Sigmoid colon (tissue), 7 donors: ENCODE data around the gene SEC14L1. TPM values are rescaled to one million over a fixed set of nuclear protein-coding genes. Genes with fewer than 3 reads are reported as not detected.

Experiments used
- DNase-seq: peaks from one replicate; pipeline ENCODE4 v3.0.0-alpha.2; 2019
- H3K27ac ChIP-seq, 4 donors: fragments of 200-600 bp; sonication (generic); one replicate each; pipeline ENCODE4 v1.5.1; 2016 to 2019; ENCODE audit warnings: mild to moderate bottlenecking in 1 of 4
- H3K27me3 ChIP-seq, 3 donors: fragments of 200-600 bp; sonication (generic); one replicate each; pipeline ENCODE4 v1.5.1; 2019; ENCODE audit warnings: mild to moderate bottlenecking in 1 of 3
- H3K36me3 ChIP-seq, 4 donors: fragments of 200-600 bp; sonication (generic); one replicate each; pipeline ENCODE4 v1.5.1; 2016 to 2019
- H3K4me1 ChIP-seq, 4 donors: fragments of 200-600 bp; sonication (generic); one replicate each; pipeline ENCODE4 v1.5.1; 2017 to 2019
- H3K4me3 ChIP-seq, 4 donors: fragments of 200-600 bp; sonication (generic); one replicate each; pipeline ENCODE4 v1.5.1; 2017 to 2019; ENCODE audit warnings: mild to moderate bottlenecking in 2 of 4, moderate library complexity in 1 of 4
- H3K9me3 ChIP-seq, 4 donors: fragments of 200-600 bp in 3 of 4; sonication (generic) in 3 of 4; one replicate each; pipeline versions ENCODE4 v1.5.1 to v1.6.1; 2013 to 2019
- EP300 ChIP-seq, 4 donors: sonication (generic); formaldehyde crosslinking; IDR thresholded peaks; one replicate each; pipeline ENCODE4 v1.6.1; 2017; ENCODE audit warnings: antibody characterized with exemption in 4 of 4
- POLR2A ChIP-seq, 2 donors: fragments of 450-650 bp; IDR thresholded peaks; one replicate each; pipeline ENCODE4 v1.6.1; 2016; ENCODE audit warnings: antibody characterized with exemption in 2 of 2, mild to moderate bottlenecking in 2 of 2, moderate library complexity in 2 of 2
- POLR2AphosphoS5 ChIP-seq, 4 donors: sonication (generic); formaldehyde crosslinking; IDR thresholded peaks; one replicate each; pipeline ENCODE4 v1.6.1; 2017; ENCODE audit warnings: antibody characterized with exemption in 4 of 4
- WGBS, 2 donors: extraction: QIAGEN DNeasy Blood & Tissue Kit; methylation state at CpG; one replicate each; pipeline ENCODE4 v1.1.7; 2013; 5-methylcytosine and 5-hydroxymethylcytosine counted together
- intact Hi-C: fragments of 100-400 bp; cut with DNase I; formaldehyde crosslinking; loops from one replicate; pipeline ENCODE4 v1.15.1; 2023
- polyA plus RNA-seq, 3 donors: library from polyadenylated mRNA; stranded (reverse); fragments of 200-250 nt; gene quantifications; one replicate each; pipeline ENCODE4 v1.2.3, GENCODE V29; 2013
- total RNA-seq, 4 donors: library from RNA; depleted of rRNA; stranded (reverse); fragments of >200 nt; gene quantifications; one replicate each; pipeline ENCODE4 v1.1.0, GENCODE V29; 2016
- TF ChIP-seq, protein P1 (sequence below), 4 experiments: fragments of 450-650 bp in 3 of 4; fragments of 200-600 bp in 1 of 4; IDR thresholded peaks; one replicate each; pipeline ENCODE4 v1.5.1; 2016 to 2019; ENCODE audit warnings: antibody characterized with exemption in 4 of 4, mild to moderate bottlenecking in 3 of 4, moderate library complexity in 2 of 4
- donor health status: healthy with polysubstance abuse.
- donor health status: Bipolar disorder and iron deficiency.
- donor health status: healthy.

Gene SEC14L1
- total and polyA plus RNA-seq, 7 donors = 9.6 to 39.9 (median 20.1) TPM

DNA sequence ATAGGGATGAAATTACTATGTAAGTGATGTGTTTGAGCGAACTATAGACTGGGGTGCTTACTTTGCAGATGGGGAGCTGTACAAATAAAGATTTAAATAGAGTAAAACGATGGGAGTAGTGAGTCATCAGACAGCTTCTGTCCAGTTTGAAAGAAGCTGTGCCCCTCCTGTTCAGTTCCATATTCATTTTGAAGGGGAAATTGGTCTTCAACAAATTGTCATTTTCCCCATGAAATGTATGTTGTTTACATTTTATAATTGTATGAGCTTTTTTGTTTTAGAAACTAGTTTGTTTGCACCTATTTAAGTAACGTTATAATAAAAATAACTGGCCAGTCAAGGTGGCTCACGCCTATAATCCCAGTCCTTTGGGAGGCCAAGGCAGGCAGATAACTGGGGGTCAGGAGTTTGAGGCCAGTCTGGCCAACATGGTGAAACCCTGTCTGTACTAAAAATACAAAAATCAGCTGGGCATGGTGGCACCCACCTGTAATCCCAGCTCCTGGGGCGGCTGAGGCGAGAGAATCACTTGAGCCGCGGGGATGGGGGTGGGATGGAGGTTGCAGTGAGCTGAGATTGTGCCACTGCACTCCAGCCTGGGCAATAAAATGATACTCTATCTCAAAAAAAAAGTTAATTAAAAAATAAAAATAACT lies 20.2 kb downstream of the SEC14L1 start:
- no peaks in the 10 kb centered on the region for H3K27me3 ChIP-seq
- 81 to 85% methylated on average over 8 of the region's 8 CpGs for WGBS, 2 donors
- no peak for DNase-seq
- H3K36me3 ChIP-seq = no peaks in the 10 kb centered on the region
- intact Hi-C loops = no loop called here
- TF ChIP-seq POLR2A (IDR thresholded peaks at IDR 0.05) (no peak), EP300 (IDR thresholded peaks at IDR 0.05) (no peak), POLR2AphosphoS5 (IDR thresholded peaks at IDR 0.05) (no peak)
- TF ChIP-seq, protein P1, sequence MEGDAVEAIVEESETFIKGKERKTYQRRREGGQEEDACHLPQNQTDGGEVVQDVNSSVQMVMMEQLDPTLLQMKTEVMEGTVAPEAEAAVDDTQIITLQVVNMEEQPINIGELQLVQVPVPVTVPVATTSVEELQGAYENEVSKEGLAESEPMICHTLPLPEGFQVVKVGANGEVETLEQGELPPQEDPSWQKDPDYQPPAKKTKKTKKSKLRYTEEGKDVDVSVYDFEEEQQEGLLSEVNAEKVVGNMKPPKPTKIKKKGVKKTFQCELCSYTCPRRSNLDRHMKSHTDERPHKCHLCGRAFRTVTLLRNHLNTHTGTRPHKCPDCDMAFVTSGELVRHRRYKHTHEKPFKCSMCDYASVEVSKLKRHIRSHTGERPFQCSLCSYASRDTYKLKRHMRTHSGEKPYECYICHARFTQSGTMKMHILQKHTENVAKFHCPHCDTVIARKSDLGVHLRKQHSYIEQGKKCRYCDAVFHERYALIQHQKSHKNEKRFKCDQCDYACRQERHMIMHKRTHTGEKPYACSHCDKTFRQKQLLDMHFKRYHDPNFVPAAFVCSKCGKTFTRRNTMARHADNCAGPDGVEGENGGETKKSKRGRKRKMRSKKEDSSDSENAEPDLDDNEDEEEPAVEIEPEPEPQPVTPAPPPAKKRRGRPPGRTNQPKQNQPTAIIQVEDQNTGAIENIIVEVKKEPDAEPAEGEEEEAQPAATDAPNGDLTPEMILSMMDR (IDR thresholded peaks at IDR 0.05) = no peak
- peaks cover 0 to 53% (median 45%) of the 10 kb centered on the region in 4 donors for H3K4me1 ChIP-seq
- H3K9me3 ChIP-seq = no peaks in the 10 kb centered on the region
- H3K27ac ChIP-seq = peak overlapping the region in 2 of 4 donors; percentile 31 to 33
- H3K4me3 ChIP-seq = no peak overlapping the region

DNA sequence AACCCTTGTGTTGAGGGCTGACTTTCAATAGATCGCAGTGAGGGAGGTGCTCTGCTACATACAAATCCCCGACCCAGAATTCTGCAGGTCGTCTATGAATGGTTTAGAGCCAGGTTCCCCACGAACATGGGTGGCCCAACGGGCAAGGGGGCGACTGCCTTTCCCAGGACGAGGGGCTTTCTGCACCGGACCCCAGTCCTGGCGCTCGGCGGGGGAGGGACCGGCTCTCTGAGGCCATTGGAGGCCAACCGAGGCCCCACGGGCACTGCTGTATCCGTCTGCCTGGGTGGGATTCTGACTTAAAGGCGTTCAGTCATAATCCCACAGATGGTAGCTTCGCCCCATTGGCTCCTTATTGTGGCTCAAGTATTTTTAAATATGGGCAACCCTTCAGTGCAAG lies 21.2 kb downstream of the SEC14L1 start:
- TF ChIP-seq POLR2AphosphoS5 (IDR thresholded peaks at IDR 0.05) (no peak), POLR2A (IDR thresholded peaks at IDR 0.05) (no peak), EP300 (IDR thresholded peaks at IDR 0.05) (no peak)
- TF ChIP-seq, protein P1 (IDR thresholded peaks at IDR 0.05) = no peak
- no peak for DNase-seq
- Histone ChIP-seq H3K4me3 (no peak overlapping the region), H3K27ac (no peak overlapping the region), H3K27me3 (no peaks in the 10 kb centered on the region), H3K4me1 (peaks cover 0 to 53% (median 45%) of the 10 kb centered on the region in 4 donors), H3K9me3 (no peaks in the 10 kb centered on the region), H3K36me3 (no peaks in the 10 kb centered on the region)
- intact Hi-C loops = no loop called here
- whole genome bisulfite sequencing, 2 donors = 90 to 95% methylated on average over 17 of the region's 17 CpGs

GRCh38 chr17:77163001-77163400 lies 22.2 kb downstream of the SEC14L1 start:
- intact Hi-C loops = no loop called here
- Histone ChIP-seq H3K4me3 (peak overlapping the region in 2 of 4 donors; percentile 11 to 18), H3K9me3 (peaks cover 0 to 10% (median 2%) of the 10 kb centered on the region in 4 donors), H3K27ac (peak overlapping the region in 3 of 4 donors; percentile 2 to 59 (median 38)), H3K4me1 (peaks cover 0 to 53% (median 45%) of the 10 kb centered on the region in 4 donors), H3K27me3 (no peaks in the 10 kb centered on the region), H3K36me3 (no peaks in the 10 kb centered on the region)
- 13 to 54% methylated on average over 10 of the region's 10 CpGs for WGBS, 2 donors
- DNase-seq = no peak
- TF ChIP-seq EP300 (IDR thresholded peaks at IDR 0.05) (no peak), POLR2AphosphoS5 (IDR thresholded peaks at IDR 0.05) (no peak), POLR2A (IDR thresholded peaks at IDR 0.05) (no peak)
- TF ChIP-seq, protein P1 (IDR thresholded peaks at IDR 0.05) = no peak

GRCh38 chr17:77163511-77164280 lies 22.9 kb downstream of the SEC14L1 start:
- DNase-seq = no peak
- H3K36me3 ChIP-seq = no peaks in the 10 kb centered on the region
- intact Hi-C loops = no loop called here
- H3K4me1 ChIP-seq = peaks cover 0 to 53% (median 45%) of the 10 kb centered on the region in 4 donors
- H3K27ac ChIP-seq = peak overlapping the region; percentile 2 to 59 (median 30)
- peaks cover 0 to 11% (median 2%) of the 10 kb centered on the region in 4 donors for H3K9me3 ChIP-seq
- 19 to 67% methylated on average over 17 of the region's 17 CpGs for WGBS, 2 donors
- H3K27me3 ChIP-seq = no peaks in the 10 kb centered on the region
- TF ChIP-seq POLR2A (IDR thresholded peaks at IDR 0.05) = no peak
- H3K4me3 ChIP-seq = no peak overlapping the region

DNA sequence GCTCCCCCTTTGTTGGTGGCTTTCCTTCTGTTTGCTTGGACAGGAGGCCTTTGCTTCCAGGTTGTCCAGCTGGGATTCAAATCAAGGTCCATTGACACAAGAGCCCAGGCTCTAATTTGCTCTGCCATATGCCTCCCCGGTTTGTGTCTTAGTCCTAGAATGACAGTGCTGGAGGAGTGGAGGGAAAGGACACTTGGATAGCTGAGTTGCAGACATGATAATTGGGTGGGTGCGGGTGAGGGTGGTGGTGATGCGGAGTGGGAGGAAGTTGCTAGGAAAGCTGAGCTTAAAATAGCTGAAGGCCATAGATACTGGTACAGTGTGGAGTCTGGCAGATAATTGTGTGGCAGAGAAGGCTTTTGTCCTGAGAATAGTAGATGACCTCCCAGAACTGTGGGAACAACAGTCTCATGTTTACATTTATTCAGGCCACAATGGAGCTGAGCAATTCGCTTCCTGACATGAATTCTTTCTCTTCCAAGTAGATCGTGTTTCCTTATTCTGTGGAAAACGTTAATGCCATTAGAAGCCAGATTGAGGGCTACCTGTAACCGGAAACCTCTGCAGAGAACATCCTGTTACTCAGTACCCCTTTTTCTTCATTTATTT lies 23.8 kb downstream of the SEC14L1 start:
- Histone ChIP-seq H3K27me3 (no peaks in the 10 kb centered on the region), H3K4me3 (no peak overlapping the region), H3K27ac (peak overlapping the region in 3 of 4 donors; percentile 21 to 59 (median 38)), H3K4me1 (peaks cover 0 to 51% (median 42%) of the 10 kb centered on the region in 4 donors), H3K36me3 (no peaks in the 10 kb centered on the region), H3K9me3 (peaks cover 0 to 11% (median 2%) of the 10 kb centered on the region in 4 donors)
- TF ChIP-seq, protein P1 (IDR thresholded peaks at IDR 0.05) = no peak
- TF ChIP-seq POLR2A (IDR thresholded peaks at IDR 0.05) (no peak), POLR2AphosphoS5 (IDR thresholded peaks at IDR 0.05) (no peak), EP300 (IDR thresholded peaks at IDR 0.05) (no peak)
- intact Hi-C loops = no loop called here
- WGBS, 2 donors = 64 to 75% methylated on average over 7 of the region's 7 CpGs
- no peak for DNase-seq
